IMR-90 (cell line): ENCODE measurements around the gene PANX1. TPM values are rescaled to one million over a fixed set of nuclear protein-coding genes. Genes with fewer than 3 reads are reported as not detected.
A peak's percentile ranks its signal among the peaks of the same experiment; 100 is the strongest.

Source experiments
- ATAC-seq: fragments of 200-7000 bp; cut with Tn5 transposase; 2 replicates; pipeline ENCODE4 v1.9.1; 2020; ENCODE audit warnings: low read depth, mild to moderate bottlenecking, moderate library complexity
- BruUV-seq: library from RNA; stranded (reverse); fragments of 400-500 nt; replicated peaks from 2 replicates; lab custom pipeline; 2021; lab: Mats Ljungman, UMichigan
- CTCF ChIA-PET: fragments of 300-600 bp; formaldehyde crosslinking; extraction: SDS; loops from one replicate; lab custom pipeline; 2021; ENCODE audit warnings: antibody characterized with exemption; lab: Yijun Ruan, JAX
- POLR2A ChIA-PET: fragments of 300-600 bp; sonication (Branson Sonifier 250); formaldehyde crosslinking; loops from one replicate; lab custom pipeline; 2022; ENCODE audit warnings: antibody characterized with exemption; ENCODE audit not compliant: unreplicated experiment; lab: Charles Lee
- DNase-seq: peaks from one replicate; pipeline ENCODE4 v3.0.0; 2013
- H2AFZ ChIP-seq: replicated peaks from 2 replicates; pipeline ENCODE3; 2013; ENCODE audit warnings: low read length, mild to moderate bottlenecking; ENCODE audit not compliant: poor library complexity
- H2AK5ac ChIP-seq: 2 replicates; pipeline ENCODE4 v1.6.1; 2013; ENCODE audit warnings: low read depth, low read length, inconsistent platforms
- H2AK9ac ChIP-seq: replicated peaks from 2 replicates; pipeline ENCODE3; 2013; ENCODE audit warnings: mild to moderate bottlenecking, low read depth, low read length, moderate library complexity; ENCODE audit not compliant: poor library complexity
- H2BK120ac ChIP-seq: 2 replicates; pipeline ENCODE4 v1.6.1; 2013; ENCODE audit warnings: low read depth, low read length, inconsistent platforms
- H2BK15ac ChIP-seq: 3 replicates; pipeline ENCODE4 v1.6.1; 2013; ENCODE audit warnings: low read depth, low read length, inconsistent platforms
- H2BK20ac ChIP-seq: 2 replicates; pipeline ENCODE4 v1.6.1; 2013; ENCODE audit warnings: low read depth, mild to moderate bottlenecking, inconsistent platforms, low read length, moderate library complexity
- H2BK5ac ChIP-seq: 2 replicates; pipeline ENCODE4 v1.6.1; 2013; ENCODE audit warnings: mild to moderate bottlenecking, low read depth, low read length, inconsistent platforms; ENCODE audit not compliant: poor library complexity, severe bottlenecking
- H3K14ac ChIP-seq: replicated peaks from 2 replicates; pipeline ENCODE4 v1.6.1; 2013; ENCODE audit warnings: low read depth, low read length, inconsistent platforms
- H3K18ac ChIP-seq: 2 replicates; pipeline ENCODE4 v1.6.1; 2013; ENCODE audit warnings: low read depth, low read length, control low read depth
- H3K23ac ChIP-seq: 2 replicates; pipeline ENCODE4 v1.6.1; 2013; ENCODE audit warnings: low read depth, low read length, inconsistent platforms
- H3K27ac ChIP-seq: 2 replicates; pipeline ENCODE4 v1.5.1; 2013; ENCODE audit warnings: mild to moderate bottlenecking, control low read depth, low read length; ENCODE audit not compliant: insufficient read depth
- H3K27me3 ChIP-seq: 2 replicates; pipeline ENCODE4 v1.6.1; 2013; ENCODE audit warnings: low read length; ENCODE audit not compliant: control insufficient read depth, insufficient read depth
- H3K36me3 ChIP-seq: 2 replicates; pipeline ENCODE4 v1.6.1; 2013; ENCODE audit warnings: low read length, mixed read lengths; ENCODE audit not compliant: control insufficient read depth, insufficient read depth
- H3K4ac ChIP-seq: 2 replicates; pipeline ENCODE4 v1.6.1; 2013; ENCODE audit warnings: low read depth, low read length, inconsistent platforms
- H3K4me1 ChIP-seq: 2 replicates; pipeline ENCODE4 v1.6.1; 2013; ENCODE audit warnings: low read length, mixed read lengths; ENCODE audit not compliant: control insufficient read depth, insufficient read depth
- H3K4me2 ChIP-seq: 2 replicates; pipeline ENCODE4 v1.6.1; 2013; ENCODE audit warnings: low read depth, mild to moderate bottlenecking, control low read depth, low read length, moderate library complexity
- H3K4me3 ChIP-seq: 2 replicates; pipeline ENCODE4 v1.5.1; 2013; ENCODE audit warnings: low read depth, mild to moderate bottlenecking, control low read depth, low read length, moderate library complexity; ENCODE audit not compliant: insufficient read depth
- H3K56ac ChIP-seq: 2 replicates; pipeline ENCODE4 v1.6.1; 2013; ENCODE audit warnings: low read length, inconsistent platforms; ENCODE audit not compliant: insufficient read depth; ENCODE audit errors: extremely low read depth
- H3K79me1 ChIP-seq, 2 experiments: 2 replicates each; pipeline ENCODE4 v1.6.1; 2013; ENCODE audit warnings: low read length in 2 of 2, inconsistent platforms in 1 of 2, low read depth in 1 of 2
- H3K9ac ChIP-seq: 2 replicates; pipeline ENCODE4 v1.6.1; 2013; ENCODE audit warnings: low read depth, low read length, control low read depth
- H3K9me1 ChIP-seq: 2 replicates; pipeline ENCODE4 v1.6.1; 2013; ENCODE audit warnings: low read length, inconsistent platforms; ENCODE audit not compliant: insufficient read depth
- H3K9me3 ChIP-seq: 2 replicates; pipeline ENCODE4 v1.6.1; 2013; ENCODE audit warnings: low read length; ENCODE audit not compliant: control insufficient read depth, insufficient read depth
- H4K20me1 ChIP-seq: 2 replicates; pipeline ENCODE4 v1.6.1; 2013; ENCODE audit warnings: low read length, inconsistent platforms; ENCODE audit not compliant: insufficient read depth
- H4K5ac ChIP-seq: 2 replicates; pipeline ENCODE4 v1.6.1; 2013; ENCODE audit warnings: mild to moderate bottlenecking, low read depth, low read length, control low read depth
- H4K8ac ChIP-seq, 2 experiments: 2 replicates each; pipeline ENCODE4 v1.6.1; 2013; ENCODE audit warnings: low read depth in 2 of 2, low read length in 2 of 2, control low read depth in 1 of 2, inconsistent platforms in 1 of 2
- H4K91ac ChIP-seq: 2 replicates; pipeline ENCODE4 v1.6.1; 2013; ENCODE audit warnings: low read depth, low read length, inconsistent platforms; ENCODE audit not compliant: insufficient read depth
- CEBPB ChIP-seq: IDR thresholded peaks from 2 replicates; pipeline ENCODE4 v1.6.1; 2012; ENCODE audit warnings: low read depth, low read length, improper control_type of control experiment
- CHD1 ChIP-seq: IDR thresholded peaks from 2 replicates; pipeline ENCODE4 v1.6.1; 2012; ENCODE audit warnings: low read depth, low read length, improper control_type of control experiment
- ELK1 ChIP-seq: fragments of 150-350 bp; IDR thresholded peaks from 2 replicates; pipeline ENCODE4 v1.6.1; 2016; ENCODE audit warnings: low read depth, mild to moderate bottlenecking, low read length, moderate library complexity, borderline replicate concordance
- NFE2L2 ChIP-seq: fragments of 150-350 bp; IDR thresholded peaks from 2 replicates; pipeline ENCODE4 v1.6.1; 2016; ENCODE audit warnings: low read depth, mild to moderate bottlenecking, low read length
- POLR2A ChIP-seq: IDR thresholded peaks from 2 replicates; pipeline ENCODE4 v1.6.1; 2012; ENCODE audit warnings: mild to moderate bottlenecking, low read depth, low read length
- RAD21 ChIP-seq: IDR thresholded peaks from 2 replicates; pipeline ENCODE4 v1.6.1; 2012; ENCODE audit warnings: low read length, improper control_type of control experiment
- RCOR1 ChIP-seq: IDR thresholded peaks from 2 replicates; pipeline ENCODE4 v1.6.1; 2012; ENCODE audit warnings: mild to moderate bottlenecking, low read length, improper control_type of control experiment; ENCODE audit not compliant: insufficient replicate concordance
- WGBS, 2 experiments: methylation state at CpG; one replicate each; pipeline versions ENCODE4 v1.1.5 to v1.1.7; 2013; ENCODE audit warnings: missing lambda C conversion rate in 2 of 2; ENCODE audit not compliant: insufficient read length in 1 of 2; ENCODE audit errors: extremely low coverage in 2 of 2; 5-methylcytosine and 5-hydroxymethylcytosine counted together
- dilution Hi-C: fragments of 300-500 bp; cut with HindIII; formaldehyde crosslinking; loops from one replicate; pipeline ENCODE4 v1.14.3; 2018; ENCODE audit warnings: low sequenced_read_pairs; ENCODE audit not compliant: unreplicated experiment
- in situ Hi-C: fragments of 300-500 bp; cut with MboI; formaldehyde crosslinking; loops from 3 replicates; pipeline ENCODE4 v1.14.3; 2019; ENCODE audit warnings: low sequenced_read_pairs, inconsistent platforms, mixed read lengths
- intact Hi-C: fragments of 100-400 bp; cut with micrococcal nuclease; formaldehyde crosslinking; loops from 2 replicates; pipeline ENCODE4 v1.10.0; 2022
- polyA plus RNA-seq, 3 experiments: library from polyadenylated mRNA; depleted of rRNA; stranded (reverse); fragments of >200 nt; gene quantifications; 2 replicates each; pipeline ENCODE4 v1.2.3, GENCODE V29; 2012; ENCODE audit warnings: low replicate concordance in 1 of 3
- total RNA-seq: library from RNA; depleted of rRNA; stranded (reverse); fragments of >200 nt; gene quantifications from 2 replicates; pipeline ENCODE4 v1.2.3, GENCODE V29; 2012

The PANX1 gene
- total and polyA plus RNA-seq, 2 of the 4 experiments (the other 2 are of a cell fraction): 29.8 to 70.8 TPM

GRCh38 chr11:94181526-94181925, 52.9 kb downstream of the PANX1 start:
- H3K9ac ChIP-seq: 0 out of 2 replicates have a peak overlapping the region, but pooled peaks have one; percentile 51
- peak overlapping the region; percentile 83 for H4K5ac ChIP-seq
- peaks cover 20 to 61% of the 10 kb centered on the region in 2 experiments for H3K79me1 ChIP-seq
- H3K27me3 ChIP-seq: no peaks in the 10 kb centered on the region
- H3K14ac ChIP-seq: peak overlapping the region; percentile 59; the same call in 1 of the 2 replicates
- H4K91ac ChIP-seq: peak overlapping the region; percentile 65
- peak overlapping the region; percentile 59; the same call in 1 of the 2 replicates for H3K56ac ChIP-seq
- H3K18ac ChIP-seq: peak overlapping the region; percentile 90
- H2AK5ac ChIP-seq: no peak overlapping the region
- in situ Hi-C loops: no loop called here
- H3K23ac ChIP-seq: peak overlapping the region; percentile 22; the same call in 1 of the 2 replicates
- no peaks in the 10 kb centered on the region for H3K9me3 ChIP-seq
- peaks cover 21% of the 10 kb centered on the region for H3K4me1 ChIP-seq
- H2BK120ac ChIP-seq: peak overlapping the region; percentile 59
- no peak overlapping the region for H2BK15ac ChIP-seq
- H2AK9ac ChIP-seq: no peak overlapping the region
- no CpG with 5 or more reads among the region's 5 CpGs for WGBS, 2 experiments
- no TSS peak for BruUV-seq
- H3K4me3 ChIP-seq: no peak overlapping the region
- 0 out of 2 replicates have a peak overlapping the region, but pooled peaks have one; percentile 13 for H2BK20ac ChIP-seq
- ATAC-seq: no peak
- peak overlapping the region; percentile 65 for H3K4ac ChIP-seq
- peak; percentile 19 for DNase-seq
- H3K36me3 ChIP-seq: peaks cover 28% of the 10 kb centered on the region
- H2BK5ac ChIP-seq: peak overlapping the region; percentile 37
- H3K4me2 ChIP-seq: peak overlapping the region; percentile 50
- H4K20me1 ChIP-seq: peaks cover 3% of the 10 kb centered on the region
- dilution Hi-C loops: no loop called here
- peaks cover 20% of the 10 kb centered on the region for H3K9me1 ChIP-seq
- intact Hi-C loops: loop anchor here (1.0 to 5.0 kb wide), 2 partner anchors 51 to 274 kb away; no protein-coding TSS in a partner anchor
- H3K27ac ChIP-seq: peak overlapping the region; percentile 70; the same call in 1 of the 2 replicates
- peak overlapping the region in 1 of 2 experiments; percentile 14; a peak in 1 of 4 replicates for H4K8ac ChIP-seq
- ChIA-PET CTCF (interaction anchor here (0.9 to 1.8 kb wide), 2 partner anchors 9 to 260 kb away, joined by 3 to 5 read pairs; no protein-coding TSS in a partner anchor), POLR2A (no interaction called here)
- no peak overlapping the region for H2AFZ ChIP-seq
- TF ChIP-seq CHD1 (no peak), POLR2A (no peak), NFE2L2 (no peak), RAD21 (no peak), RCOR1 (no peak), CEBPB (no peak), ELK1 (no peak)
